Measurements from ENCODE around the gene PPP1R13B. TPM values are rescaled to one million over a fixed set of nuclear protein-coding genes. Genes with fewer than 3 reads are reported as not detected.
A peak's percentile ranks its signal among the peaks of the same experiment; 100 is the strongest.
"Not testable (repeated sequence)": the region's sequence is repeated elsewhere in the genome, so short reads cannot be mapped to it uniquely, and the experiment has no call there.

The PPP1R13B gene
- total RNA-seq, 2 experiments from 2014 or later = 8.2 to 18.9 TPM

DNA sequence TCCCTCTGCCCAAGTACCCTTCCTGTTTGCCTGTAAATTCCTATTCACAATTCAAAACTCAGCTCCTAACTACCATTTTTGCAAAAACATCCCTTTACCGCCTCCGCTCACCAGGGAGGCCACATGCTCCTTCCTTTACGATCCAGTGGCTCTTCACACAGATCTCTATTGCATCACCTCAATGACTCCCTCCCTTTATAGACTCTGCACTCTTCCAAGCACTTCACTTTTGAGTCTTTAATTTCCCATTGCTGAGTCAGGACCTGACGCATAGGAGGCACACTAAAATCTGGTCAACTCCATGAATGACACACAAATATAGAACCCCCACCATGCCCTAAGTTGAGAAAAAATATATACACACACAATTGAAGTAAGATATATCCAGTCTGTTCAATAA, 45.9 kb downstream of the PPP1R13B start:
- ChIA-PET CTCF (ENCODE audit: unreplicated experiment) (no interaction called here), POLR2A (interaction anchor here (1.7 kb wide), 1 partner anchor 15 kb away, joined by 3 read pairs; no protein-coding TSS in a partner anchor)
- intact Hi-C loops (cut with micrococcal nuclease; ENCODE audit: unreplicated experiment) = no loop called here
- no TSS peak for BruUV-seq (replicated peaks)
- no peak for TF ChIP-seq EZH2phosphoT487 (IDR thresholded peaks at IDR 0.05; ENCODE audit: borderline replicate concordance, low read depth, low read length)
- TF ChIP-seq, protein P1, sequence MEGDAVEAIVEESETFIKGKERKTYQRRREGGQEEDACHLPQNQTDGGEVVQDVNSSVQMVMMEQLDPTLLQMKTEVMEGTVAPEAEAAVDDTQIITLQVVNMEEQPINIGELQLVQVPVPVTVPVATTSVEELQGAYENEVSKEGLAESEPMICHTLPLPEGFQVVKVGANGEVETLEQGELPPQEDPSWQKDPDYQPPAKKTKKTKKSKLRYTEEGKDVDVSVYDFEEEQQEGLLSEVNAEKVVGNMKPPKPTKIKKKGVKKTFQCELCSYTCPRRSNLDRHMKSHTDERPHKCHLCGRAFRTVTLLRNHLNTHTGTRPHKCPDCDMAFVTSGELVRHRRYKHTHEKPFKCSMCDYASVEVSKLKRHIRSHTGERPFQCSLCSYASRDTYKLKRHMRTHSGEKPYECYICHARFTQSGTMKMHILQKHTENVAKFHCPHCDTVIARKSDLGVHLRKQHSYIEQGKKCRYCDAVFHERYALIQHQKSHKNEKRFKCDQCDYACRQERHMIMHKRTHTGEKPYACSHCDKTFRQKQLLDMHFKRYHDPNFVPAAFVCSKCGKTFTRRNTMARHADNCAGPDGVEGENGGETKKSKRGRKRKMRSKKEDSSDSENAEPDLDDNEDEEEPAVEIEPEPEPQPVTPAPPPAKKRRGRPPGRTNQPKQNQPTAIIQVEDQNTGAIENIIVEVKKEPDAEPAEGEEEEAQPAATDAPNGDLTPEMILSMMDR (conservative IDR thresholded peaks at IDR 0.05; ENCODE audit: low read length) = no peak
- Histone ChIP-seq H3K27ac (ENCODE audit: low read depth, low read length, poor library complexity, severe bottlenecking) (no peak overlapping the region), H3K36me3 (ENCODE audit: insufficient read depth, low read length) (no peaks in the 10 kb centered on the region), H3K4me1 (ENCODE audit: insufficient read depth, low read length, poor library complexity, severe bottlenecking) (peaks cover 6% of the 10 kb centered on the region), H3K9me3 (ENCODE audit: low read length) (no peaks in the 10 kb centered on the region), H2AFZ (ENCODE audit: low read length) (no peak overlapping the region), H4K20me1 (ENCODE audit: insufficient read depth, low read length) (no peaks in the 10 kb centered on the region), H3K79me2 (ENCODE audit: insufficient read depth, low read depth, low read length) (no peaks in the 10 kb centered on the region), H3K4me3 (ENCODE audit: low read depth, low read length, poor library complexity, severe bottlenecking) (no peak overlapping the region), H3K9me2 (ENCODE audit: insufficient read depth, low read length) (no peaks in the 10 kb centered on the region), H3K4me2 (ENCODE audit: low read length) (no peak overlapping the region)
- DNase-seq (ENCODE audit: low spot score) = no peak

DNA sequence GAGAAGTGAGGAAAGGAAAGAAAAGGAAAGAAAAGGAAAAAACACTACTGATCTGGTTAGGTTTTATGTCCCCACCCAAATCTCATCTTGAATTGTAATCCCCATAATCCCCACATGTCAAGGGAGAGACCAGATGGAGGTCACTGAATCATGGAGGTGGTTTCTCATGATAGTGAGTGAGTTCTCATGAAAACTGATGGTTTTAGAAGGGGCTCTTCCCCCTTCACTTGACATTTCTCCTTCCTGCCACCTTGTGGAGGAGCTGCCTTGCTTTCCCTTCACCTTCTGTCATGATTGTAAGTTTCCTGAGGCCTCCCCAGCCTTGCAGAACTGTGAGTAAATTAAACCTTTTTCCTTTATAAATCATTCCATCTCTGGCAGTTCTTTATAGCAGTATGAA, 54.2 kb downstream of the PPP1R13B start:
- H3K4me1 ChIP-seq (ENCODE audit: insufficient read depth, low read length, poor library complexity, severe bottlenecking); H3K4me3 ChIP-seq (ENCODE audit: low read depth, low read length, poor library complexity, severe bottlenecking); BruUV-seq (replicated peaks); H2AFZ ChIP-seq (ENCODE audit: low read length); H4K20me1 ChIP-seq (ENCODE audit: insufficient read depth, low read length); H3K27ac ChIP-seq (ENCODE audit: low read depth, low read length, poor library complexity, severe bottlenecking); H3K79me2 ChIP-seq (ENCODE audit: insufficient read depth, low read depth, low read length); H3K9me3 ChIP-seq (ENCODE audit: low read length); CTCF ChIA-PET (ENCODE audit: unreplicated experiment); H3K9me2 ChIP-seq (ENCODE audit: insufficient read depth, low read length); H3K4me2 ChIP-seq (ENCODE audit: low read length); POLR2A ChIA-PET; H3K36me3 ChIP-seq (ENCODE audit: insufficient read depth, low read length): not testable (repeated sequence)
- intact Hi-C loops (cut with micrococcal nuclease; ENCODE audit: unreplicated experiment) = loop anchor here (1.0 kb wide), 1 partner anchor 221 kb away; no protein-coding TSS in a partner anchor
- DNase-seq (ENCODE audit: low spot score) = peak; percentile 54
- TF ChIP-seq, protein P1 (conservative IDR thresholded peaks at IDR 0.05; ENCODE audit: low read length) = peak; percentile 70

DNA sequence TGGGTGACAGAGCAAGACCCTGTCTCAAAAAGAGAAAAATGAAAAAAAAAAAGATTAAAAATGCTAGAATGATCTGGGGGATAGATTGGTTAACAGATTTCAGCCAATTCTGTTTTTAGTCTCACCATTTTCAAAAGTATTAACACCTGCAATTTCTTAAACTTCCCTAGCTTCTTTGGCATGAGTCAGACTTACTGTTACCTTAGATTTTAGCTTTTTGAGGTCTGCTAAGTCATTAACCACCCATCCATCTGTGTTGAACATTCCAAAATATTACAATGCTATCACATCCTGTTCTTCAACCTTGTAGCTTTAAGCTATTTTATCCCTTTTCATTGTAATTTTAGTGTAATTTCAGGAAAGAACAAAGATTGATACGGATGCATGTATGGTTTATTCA, 59.3 kb downstream of the PPP1R13B start:
- Histone ChIP-seq H3K79me2 (ENCODE audit: insufficient read depth, low read depth, low read length) (no peaks in the 10 kb centered on the region), H3K9me3 (ENCODE audit: low read length) (no peaks in the 10 kb centered on the region), H3K36me3 (ENCODE audit: insufficient read depth, low read length) (no peaks in the 10 kb centered on the region; the same call in 1 of the 2 replicates), H3K4me3 (ENCODE audit: low read depth, low read length, poor library complexity, severe bottlenecking) (no peak overlapping the region), H3K4me1 (ENCODE audit: insufficient read depth, low read length, poor library complexity, severe bottlenecking) (no peaks in the 10 kb centered on the region), H3K9me2 (ENCODE audit: insufficient read depth, low read length) (no peaks in the 10 kb centered on the region), H3K4me2 (ENCODE audit: low read length) (no peak overlapping the region), H3K27ac (ENCODE audit: low read depth, low read length, poor library complexity, severe bottlenecking) (no peak overlapping the region), H4K20me1 (ENCODE audit: insufficient read depth, low read length) (no peaks in the 10 kb centered on the region), H2AFZ (ENCODE audit: low read length) (no peak overlapping the region)
- intact Hi-C loops (cut with micrococcal nuclease; ENCODE audit: unreplicated experiment) = no loop called here
- no peak for DNase-seq (ENCODE audit: low spot score)
- TF ChIP-seq EZH2phosphoT487 (IDR thresholded peaks at IDR 0.05; ENCODE audit: borderline replicate concordance, low read depth, low read length) = no peak
- TF ChIP-seq, protein P1 (conservative IDR thresholded peaks at IDR 0.05; ENCODE audit: low read length) = no peak
- no TSS peak for BruUV-seq (replicated peaks)
- CTCF ChIA-PET (ENCODE audit: unreplicated experiment) = interaction anchor here (0.5 kb wide), 1 partner anchor 143 kb away, joined by 3 read pairs; no protein-coding TSS in a partner anchor
- POLR2A ChIA-PET = interaction anchor here (0.5 to 1.1 kb wide), 4 partner anchors 15 to 1588 kb away, joined by 3 to 4 read pairs (median 4); no protein-coding TSS in a partner anchor
